A549 (cell line): Measurements from ENCODE around the gene A4GALT. TPM values are rescaled to one million over a fixed set of nuclear protein-coding genes. Genes with fewer than 3 reads are reported as not detected.

ENCODE experiments used
- ATAC-seq, 2 experiments: fragments of 200-7000 bp in 1 of 2; fragments of >200 bp in 1 of 2; cut with Nextera tagmentation in 1 of 2; cut with Tn5 transposase in 1 of 2; 3 replicates each; pipeline versions ENCODE4 v1.8.0 to v1.9.1; 2018 to 2020; ENCODE audit warnings: mild to moderate bottlenecking in 1 of 2, moderate library complexity in 1 of 2
- CTCF ChIA-PET: fragments of 300-600 bp; sonication (Branson Sonifier 250); formaldehyde crosslinking; extraction: SDS; loops from one replicate; lab custom pipeline; 2021; ENCODE audit warnings: antibody characterized with exemption, inconsistent platforms; lab: Yijun Ruan, JAX
- POLR2A ChIA-PET: fragments of 350-600 bp; formaldehyde crosslinking; extraction: SDS; loops from one replicate; lab custom pipeline; 2021; ENCODE audit warnings: antibody characterized with exemption, inconsistent platforms; lab: Yijun Ruan, JAX
- DNase-seq, 2 experiments: peaks; one replicate each; pipeline versions ENCODE4 v3.0.0 to v3.0.0-alpha.2; 2011 to 2016; ENCODE audit warnings: low read depth in 1 of 2, low spot score in 1 of 2
- FAIRE-seq: peaks from 2 replicates; lab custom pipeline; 2011; peaks lifted over from hg19 to GRCh38; lab: Jason Lieb, UNC
- H3K27ac ChIP-seq, 2 experiments: fragments of >200 bp; sonication (Bioruptor Twin); formaldehyde crosslinking; 3 replicates each; pipeline ENCODE4 v1.5.1; 2016 to 2017
- H3K4me1 ChIP-seq: fragments of >200 bp; sonication (Bioruptor Twin); formaldehyde crosslinking; 3 replicates; pipeline ENCODE4 v1.6.1; 2016
- H3K4me2 ChIP-seq: fragments of >200 bp; sonication (Bioruptor Twin); formaldehyde crosslinking; 3 replicates; pipeline ENCODE4 v1.6.1; 2016
- H3K4me3 ChIP-seq: fragments of >200 bp; sonication (Bioruptor Twin); formaldehyde crosslinking; 3 replicates; pipeline ENCODE4 v1.5.1; 2016
- H3K9me3 ChIP-seq: fragments of >200 bp; sonication (Bioruptor Twin); formaldehyde crosslinking; 3 replicates; pipeline ENCODE4 v1.6.1; 2016
- CBX2 ChIP-seq: fragments of 200-600 bp; sonication (generic); IDR thresholded peaks from 2 replicates; pipeline ENCODE4 v1.6.1; 2016; ENCODE audit warnings: low read depth, mild to moderate bottlenecking, borderline replicate concordance
- CEBPB ChIP-seq, 2 experiments: fragments of >200 bp in 1 of 2; sonication (Bioruptor Twin) in 1 of 2; formaldehyde crosslinking in 1 of 2; IDR thresholded peaks; 2 replicates each; pipeline ENCODE4 v1.6.1; 2012 to 2016
- CHD2 ChIP-seq: fragments of 150-350 bp; IDR thresholded peaks from 2 replicates; pipeline ENCODE4 v1.6.1; 2014; ENCODE audit warnings: low read length; ENCODE audit not compliant: partially characterized antibody
- EHF ChIP-seq: fragments of 250-450 bp; sonication (Bioruptor Pico); IDR thresholded peaks from 2 replicates; pipeline ENCODE4 v1.5.0; 2020; ENCODE audit warnings: mild to moderate bottlenecking
- EP300 ChIP-seq, 2 experiments: fragments of >200 bp; sonication (Bioruptor Twin); formaldehyde crosslinking; IDR thresholded peaks; 2 replicates in 1 of 2; 3 replicates in 1 of 2; pipeline ENCODE4 v1.6.1; 2016 to 2017
- ESRRA ChIP-seq: fragments of 150-350 bp; IDR thresholded peaks from 2 replicates; pipeline ENCODE4 v1.6.1; 2014; ENCODE audit warnings: mild to moderate bottlenecking, low read length, borderline replicate concordance
- FOSL2 ChIP-seq, 2 experiments: fragments of 450-650 bp in 1 of 2; fragments of >200 bp in 1 of 2; sonication (Bioruptor Twin) in 1 of 2; formaldehyde crosslinking; IDR thresholded peaks; 2 replicates each; pipeline versions ENCODE4 v1.5.0 to v1.6.1; 2016 to 2020; ENCODE audit warnings: mild to moderate bottlenecking in 1 of 2, moderate library complexity in 1 of 2
- FOXS1 ChIP-seq: fragments of 250-450 bp; sonication (Bioruptor Pico); IDR thresholded peaks from 2 replicates; pipeline ENCODE4 v1.5.0; 2020; ENCODE audit warnings: mild to moderate bottlenecking, moderate library complexity
- HDAC2 ChIP-seq: fragments of 200-600 bp; sonication (generic); IDR thresholded peaks from 2 replicates; pipeline ENCODE4 v1.6.1; 2016
- HEYL ChIP-seq: fragments of 250-450 bp; sonication (Bioruptor Pico); IDR thresholded peaks from 2 replicates; pipeline ENCODE4 v1.8.0; 2021; ENCODE audit warnings: mild to moderate bottlenecking, moderate library complexity
- HOXA7 ChIP-seq: fragments of 250-450 bp; sonication (Bioruptor Pico); IDR thresholded peaks from 2 replicates; pipeline ENCODE4 v1.5.0; 2020; ENCODE audit warnings: mild to moderate bottlenecking, moderate library complexity
- JUNB ChIP-seq: fragments of >200 bp; sonication (Bioruptor Twin); formaldehyde crosslinking; IDR thresholded peaks from 2 replicates; pipeline ENCODE4 v1.6.1; 2016
- KDM1A ChIP-seq: fragments of 200-600 bp; sonication (generic); IDR thresholded peaks from 2 replicates; pipeline ENCODE4 v1.6.1; 2016; ENCODE audit warnings: low read depth, mild to moderate bottlenecking
- KDM5A ChIP-seq: fragments of 200-600 bp; sonication (generic); IDR thresholded peaks from 2 replicates; pipeline ENCODE4 v1.6.1; 2016; ENCODE audit warnings: antibody characterized with exemption, mild to moderate bottlenecking
- MYC ChIP-seq: IDR thresholded peaks from 2 replicates; pipeline ENCODE4 v1.6.1; 2012; ENCODE audit warnings: mild to moderate bottlenecking, inconsistent platforms, low read length, improper control_type of control experiment, borderline replicate concordance
- NPAS2 ChIP-seq: fragments of 250-450 bp; sonication (Bioruptor Pico); IDR thresholded peaks from 2 replicates; pipeline ENCODE4 v1.8.0; 2022; ENCODE audit warnings: mild to moderate bottlenecking, moderate library complexity, borderline replicate concordance
- NR3C1 ChIP-seq: fragments of >200 bp; sonication (Bioruptor Twin); formaldehyde crosslinking; IDR thresholded peaks from 3 replicates; pipeline ENCODE4 v1.6.1; 2017
- RCOR1 ChIP-seq: fragments of 150-350 bp; IDR thresholded peaks from 2 replicates; pipeline ENCODE4 v1.6.1; 2014; ENCODE audit warnings: antibody characterized with exemption, low read length, low read depth
- RFX5 ChIP-seq: fragments of 450-650 bp; IDR thresholded peaks from 2 replicates; pipeline ENCODE4 v1.7.1; 2014; ENCODE audit warnings: antibody characterized with exemption, mild to moderate bottlenecking, moderate library complexity
- TFCP2L1 ChIP-seq: fragments of 250-450 bp; sonication (Bioruptor Pico); IDR thresholded peaks from 2 replicates; pipeline ENCODE4 v1.5.0; 2021; ENCODE audit warnings: mild to moderate bottlenecking
- ZFP36 ChIP-seq: fragments of 450-650 bp; IDR thresholded peaks from 2 replicates; pipeline ENCODE4 v1.6.1; 2014; ENCODE audit warnings: borderline replicate concordance; ENCODE audit not compliant: partially characterized antibody
- ZNF302 ChIP-seq: fragments of 250-450 bp; sonication (Bioruptor Pico); IDR thresholded peaks from 2 replicates; pipeline ENCODE4 v1.9.0; 2021; ENCODE audit warnings: inconsistent platforms, mild to moderate bottlenecking, moderate library complexity
- WGBS: methylation state at CpG from one replicate; pipeline ENCODE4 v1.1.6; 2017; ENCODE audit errors: missing lambda C conversion rate; 5-methylcytosine and 5-hydroxymethylcytosine counted together
- polyA plus RNA-seq, 4 experiments: library from polyadenylated mRNA; depleted of rRNA in 3 of 4; stranded (reverse); fragments of >200 nt; fragmentation: RNase III in 1 of 4; extraction: RNeasy Plus Mini Kit Qiagen cat#74134 plus additional on column Dnase treatment in 1 of 4; gene quantifications; 2 replicates in 3 of 4; 3 replicates in 1 of 4; pipeline ENCODE4 v1.2.3, GENCODE V29; 2011 to 2017
- TF ChIP-seq, protein P1 (sequence below): IDR thresholded peaks from 2 replicates; pipeline ENCODE4 v1.6.1; 2012; ENCODE audit warnings: low read depth, borderline replicate concordance
- TF ChIP-seq, protein P2 (sequence below): fragments of >200 bp; sonication (Bioruptor Twin); formaldehyde crosslinking; IDR thresholded peaks from 2 replicates; pipeline ENCODE4 v1.6.1; 2016
- TF ChIP-seq, protein P3 (sequence below): fragments of 200-600 bp; sonication (generic); IDR thresholded peaks from 2 replicates; pipeline ENCODE4 v1.6.1; 2016; ENCODE audit warnings: antibody characterized with exemption, mild to moderate bottlenecking, moderate library complexity
- TF ChIP-seq, protein P4 (sequence below): fragments of 250-450 bp; sonication (Bioruptor Pico); IDR thresholded peaks from 2 replicates; pipeline ENCODE4 v1.5.0; 2020; ENCODE audit warnings: low read depth, mild to moderate bottlenecking, moderate library complexity
- TF ChIP-seq, protein P5 (sequence below): IDR thresholded peaks from 2 replicates; pipeline ENCODE4 v1.6.1; 2012

A4GALT gene
- polyA plus RNA-seq, 2 of the 4 experiments (the other 2 are of a cell fraction) = 5.1 to 7.8 TPM

DNA sequence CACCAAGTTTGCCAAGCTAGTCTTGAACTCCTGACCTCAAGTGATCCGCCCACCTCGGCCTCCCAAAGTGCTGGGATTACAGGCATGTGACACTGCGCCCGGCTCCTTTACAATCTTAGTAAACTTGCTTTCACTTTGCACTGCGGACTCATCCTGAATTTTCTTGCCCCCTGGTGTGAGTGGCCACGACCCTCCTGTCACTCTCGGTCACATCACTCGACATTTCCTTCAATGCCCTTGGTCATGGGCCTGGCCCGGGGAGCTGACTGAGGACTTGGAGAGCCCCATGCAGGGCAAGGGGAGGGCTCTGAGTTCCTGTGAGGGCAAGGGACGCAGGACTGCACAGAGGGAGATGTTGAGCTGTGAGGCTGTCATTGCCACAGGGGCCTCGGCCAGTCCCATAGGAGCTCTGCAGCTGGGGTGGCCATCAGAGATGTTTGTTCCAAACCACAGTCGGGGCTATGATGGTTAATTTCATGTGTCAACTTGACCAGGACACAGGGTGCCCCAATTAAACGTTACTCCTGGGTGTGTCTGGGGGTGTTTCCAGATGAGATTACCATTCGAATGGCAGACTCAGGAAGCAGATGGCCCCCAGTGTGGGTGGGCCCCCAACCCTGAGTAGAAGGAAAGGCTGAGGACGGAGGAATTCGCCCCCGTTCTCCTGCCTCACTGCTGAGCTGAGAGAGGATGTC, 21.2 kb downstream of the A4GALT start:
- CTCF ChIA-PET = no interaction called here
- H3K4me1 ChIP-seq = peaks cover 16% of the 10 kb centered on the region
- ATAC-seq (no peak), FAIRE-seq (no peak)
- no peak overlapping the region for H3K4me2 ChIP-seq
- H3K4me3 ChIP-seq = no peak overlapping the region
- no peaks in the 10 kb centered on the region for H3K9me3 ChIP-seq
- H3K27ac ChIP-seq = 0 out of 6 replicates have a peak overlapping the region, but pooled peaks of 1 of the 2 experiments have one; percentile 1
- WGBS = 91% methylated on average over 15 of the region's 17 CpGs
- TF ChIP-seq HEYL (CRISPR knock-in tag) = no peak
- TF ChIP-seq HDAC2 = no peak
- TF ChIP-seq, protein P1, sequence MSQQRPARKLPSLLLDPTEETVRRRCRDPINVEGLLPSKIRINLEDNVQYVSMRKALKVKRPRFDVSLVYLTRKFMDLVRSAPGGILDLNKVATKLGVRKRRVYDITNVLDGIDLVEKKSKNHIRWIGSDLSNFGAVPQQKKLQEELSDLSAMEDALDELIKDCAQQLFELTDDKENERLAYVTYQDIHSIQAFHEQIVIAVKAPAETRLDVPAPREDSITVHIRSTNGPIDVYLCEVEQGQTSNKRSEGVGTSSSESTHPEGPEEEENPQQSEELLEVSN = no peak
- no peak for TF ChIP-seq EP300 (IDR thresholded peaks at IDR 0.05)
- TF ChIP-seq ZNF302 = no peak
- no peak for TF ChIP-seq NR3C1
- no peak for TF ChIP-seq RFX5
- TF ChIP-seq CBX2 = no peak
- TF ChIP-seq NPAS2 = no peak
- no peak for TF ChIP-seq KDM1A
- TF ChIP-seq CHD2 = no peak
- TF ChIP-seq EHF (CRISPR knock-in tag) = no peak
- TF ChIP-seq, all 56 proteins: peak for 0
- POLR2A ChIA-PET = no interaction called here
- DNase-seq = no peak

DNA sequence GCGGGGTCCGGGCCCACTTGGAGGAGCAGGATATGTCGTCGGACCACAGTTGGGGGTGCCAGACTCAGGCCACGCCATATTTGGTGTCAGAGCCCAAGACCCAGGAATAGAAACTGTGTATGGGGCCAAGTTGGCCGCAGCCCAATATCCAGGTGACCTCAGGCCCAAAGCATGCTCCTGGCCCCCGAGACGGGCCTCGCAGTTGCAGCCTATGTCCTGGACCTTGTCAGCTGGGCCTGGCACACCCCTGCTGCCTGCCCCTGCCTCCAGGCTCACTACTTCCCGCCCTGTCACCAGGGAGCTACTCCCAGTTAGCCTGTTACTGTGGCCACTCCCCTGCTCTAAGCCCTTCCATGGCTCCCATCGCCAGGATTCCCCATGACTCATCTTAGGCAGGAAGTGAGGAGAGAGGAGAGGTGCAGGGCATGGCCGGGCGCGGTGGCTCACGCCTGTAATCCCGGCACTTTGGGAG, 23.1 kb downstream of the A4GALT start:
- POLR2A ChIA-PET = no interaction called here
- peak; percentile 77 to 88 for ATAC-seq

DNA sequence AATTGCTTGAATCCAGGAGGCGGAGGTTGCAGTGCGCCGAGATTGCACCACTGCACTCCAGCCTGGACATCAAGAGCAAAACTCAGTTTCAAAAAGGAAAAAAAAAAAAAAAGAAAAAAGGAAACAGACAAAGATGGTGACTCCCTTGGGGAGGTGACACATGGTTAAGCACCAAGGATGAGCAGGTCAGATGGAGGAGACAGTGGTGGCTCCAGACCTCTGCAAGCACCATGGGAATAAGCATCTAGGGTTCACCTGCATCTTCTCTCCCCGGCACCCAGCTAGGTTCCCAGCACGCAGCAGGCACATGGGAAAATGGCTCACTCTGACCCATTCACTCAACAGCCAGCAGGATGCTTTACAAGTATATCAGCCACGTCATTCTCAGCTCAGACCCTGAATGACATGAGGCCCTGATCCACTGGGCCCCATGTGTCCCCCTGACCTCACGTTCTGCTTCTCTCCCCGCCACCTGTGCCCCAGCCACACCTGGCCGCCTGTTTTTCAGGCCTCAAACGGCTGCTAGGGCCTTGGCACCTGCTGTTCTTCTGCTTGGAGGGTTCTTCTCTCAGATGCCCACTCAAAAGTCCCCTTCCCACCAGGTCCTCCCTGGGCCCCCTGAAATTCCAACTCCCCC, 24.2 kb downstream of the A4GALT start:
- CTCF ChIA-PET = no interaction called here
- Histone ChIP-seq H3K4me2 (no peak overlapping the region), H3K4me3 (no peak overlapping the region), H3K9me3 (no peaks in the 10 kb centered on the region), H3K4me1 (peaks cover 16% of the 10 kb centered on the region), H3K27ac (peak overlapping the region in 1 of 2 experiments; percentile 79; a peak in 2 of 6 replicates)
- no peak for FAIRE-seq
- WGBS = 95% methylated on average over 10 of the region's 10 CpGs
- POLR2A ChIA-PET = interaction anchor here (0.7 kb wide), 1 partner anchor 30 kb away, joined by 3 read pairs; no protein-coding TSS in a partner anchor
- DNase-seq = no peak
- ATAC-seq = no peak
- TF ChIP-seq, protein P2, sequence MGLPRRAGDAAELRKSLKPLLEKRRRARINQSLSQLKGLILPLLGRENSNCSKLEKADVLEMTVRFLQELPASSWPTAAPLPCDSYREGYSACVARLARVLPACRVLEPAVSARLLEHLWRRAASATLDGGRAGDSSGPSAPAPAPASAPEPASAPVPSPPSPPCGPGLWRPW = no peak
- TF ChIP-seq HOXA7 (CRISPR knock-in tag) (no peak), JUNB (no peak), KDM5A (no peak), TFCP2L1 (CRISPR knock-in tag) (no peak), RCOR1 (no peak), NPAS2 (no peak), ZFP36 (no peak)
- TF ChIP-seq, protein P1 = no peak
- TF ChIP-seq, protein P3, sequence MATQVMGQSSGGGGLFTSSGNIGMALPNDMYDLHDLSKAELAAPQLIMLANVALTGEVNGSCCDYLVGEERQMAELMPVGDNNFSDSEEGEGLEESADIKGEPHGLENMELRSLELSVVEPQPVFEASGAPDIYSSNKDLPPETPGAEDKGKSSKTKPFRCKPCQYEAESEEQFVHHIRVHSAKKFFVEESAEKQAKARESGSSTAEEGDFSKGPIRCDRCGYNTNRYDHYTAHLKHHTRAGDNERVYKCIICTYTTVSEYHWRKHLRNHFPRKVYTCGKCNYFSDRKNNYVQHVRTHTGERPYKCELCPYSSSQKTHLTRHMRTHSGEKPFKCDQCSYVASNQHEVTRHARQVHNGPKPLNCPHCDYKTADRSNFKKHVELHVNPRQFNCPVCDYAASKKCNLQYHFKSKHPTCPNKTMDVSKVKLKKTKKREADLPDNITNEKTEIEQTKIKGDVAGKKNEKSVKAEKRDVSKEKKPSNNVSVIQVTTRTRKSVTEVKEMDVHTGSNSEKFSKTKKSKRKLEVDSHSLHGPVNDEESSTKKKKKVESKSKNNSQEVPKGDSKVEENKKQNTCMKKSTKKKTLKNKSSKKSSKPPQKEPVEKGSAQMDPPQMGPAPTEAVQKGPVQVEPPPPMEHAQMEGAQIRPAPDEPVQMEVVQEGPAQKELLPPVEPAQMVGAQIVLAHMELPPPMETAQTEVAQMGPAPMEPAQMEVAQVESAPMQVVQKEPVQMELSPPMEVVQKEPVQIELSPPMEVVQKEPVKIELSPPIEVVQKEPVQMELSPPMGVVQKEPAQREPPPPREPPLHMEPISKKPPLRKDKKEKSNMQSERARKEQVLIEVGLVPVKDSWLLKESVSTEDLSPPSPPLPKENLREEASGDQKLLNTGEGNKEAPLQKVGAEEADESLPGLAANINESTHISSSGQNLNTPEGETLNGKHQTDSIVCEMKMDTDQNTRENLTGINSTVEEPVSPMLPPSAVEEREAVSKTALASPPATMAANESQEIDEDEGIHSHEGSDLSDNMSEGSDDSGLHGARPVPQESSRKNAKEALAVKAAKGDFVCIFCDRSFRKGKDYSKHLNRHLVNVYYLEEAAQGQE = no peak
- TF ChIP-seq, protein P4, sequence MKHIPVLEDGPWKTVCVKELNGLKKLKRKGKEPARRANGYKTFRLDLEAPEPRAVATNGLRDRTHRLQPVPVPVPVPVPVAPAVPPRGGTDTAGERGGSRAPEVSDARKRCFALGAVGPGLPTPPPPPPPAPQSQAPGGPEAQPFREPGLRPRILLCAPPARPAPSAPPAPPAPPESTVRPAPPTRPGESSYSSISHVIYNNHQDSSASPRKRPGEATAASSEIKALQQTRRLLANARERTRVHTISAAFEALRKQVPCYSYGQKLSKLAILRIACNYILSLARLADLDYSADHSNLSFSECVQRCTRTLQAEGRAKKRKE (CRISPR knock-in tag) = no peak

More for the DNA sequence above, 23.1 kb downstream of the A4GALT start:
- TF ChIP-seq, protein P1 = peak; percentile 37; the same call in 1 of the 2 replicates
- TF ChIP-seq ESRRA (no peak), FOXS1 (no peak), FOSL2 (IDR thresholded peaks at IDR 0.05) (no peak), FOSL2 (CRISPR knock-in tag; IDR thresholded peaks at IDR 0.05) (peak; percentile 86), MYC (no peak), CEBPB (IDR thresholded peaks at IDR 0.05) (no peak), ZFP36 (peak; percentile 91)
- TF ChIP-seq, protein P5, sequence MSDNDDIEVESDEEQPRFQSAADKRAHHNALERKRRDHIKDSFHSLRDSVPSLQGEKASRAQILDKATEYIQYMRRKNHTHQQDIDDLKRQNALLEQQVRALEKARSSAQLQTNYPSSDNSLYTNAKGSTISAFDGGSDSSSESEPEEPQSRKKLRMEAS = peak; percentile 58
- TF ChIP-seq, all 56 proteins: peak for 4
- Histone ChIP-seq H3K9me3 (no peaks in the 10 kb centered on the region), H3K4me1 (peaks cover 16% of the 10 kb centered on the region), H3K4me3 (no peak overlapping the region), H3K4me2 (peak overlapping the region; percentile 35), H3K27ac (peak overlapping the region; percentile 50 to 79; a peak in 5 of 6 replicates)
- WGBS = no CpG with 5 or more reads among the region's 16 CpGs
- CTCF ChIA-PET = interaction anchor here (1.2 kb wide), 1 partner anchor 77 kb away, joined by 4 read pairs; no protein-coding TSS in a partner anchor
- no peak for FAIRE-seq
- peak; percentile 59 to 79 for DNase-seq
